Glutamatergic neuron (in vitro differentiated cells): ENCODE measurements around the gene LRCH3. TPM values are rescaled to one million over a fixed set of nuclear protein-coding genes. Genes with fewer than 3 reads are reported as not detected.
A peak's percentile ranks its signal among the peaks of the same experiment; 100 is the strongest.

ENCODE experiments used
- DNase-seq: peaks from one replicate; pipeline ENCODE4 v3.0.0; 2022
- H3K27ac Mint-ChIP-seq: one replicate; pipeline ENCODE4 v1.8.0; 2020; ENCODE audit warnings: mild to moderate bottlenecking, mixed read lengths, inconsistent platforms; ENCODE audit not compliant: unreplicated experiment
- H3K27me3 Mint-ChIP-seq: one replicate; pipeline ENCODE4 v1.8.0; 2020; ENCODE audit warnings: mild to moderate bottlenecking, moderate library complexity, mixed read lengths, inconsistent platforms; ENCODE audit not compliant: unreplicated experiment
- H3K36me3 Mint-ChIP-seq: one replicate; pipeline ENCODE4 v1.8.0; 2020; ENCODE audit warnings: mild to moderate bottlenecking, mixed read lengths, inconsistent platforms; ENCODE audit not compliant: unreplicated experiment
- H3K4me1 Mint-ChIP-seq: one replicate; pipeline ENCODE4 v1.8.0; 2020; ENCODE audit warnings: mild to moderate bottlenecking, low read depth, mixed read lengths, inconsistent platforms; ENCODE audit not compliant: unreplicated experiment
- H3K4me3 Mint-ChIP-seq: one replicate; pipeline ENCODE4 v1.8.0; 2020; ENCODE audit warnings: mild to moderate bottlenecking, mixed read lengths, inconsistent platforms; ENCODE audit not compliant: unreplicated experiment
- H3K9me3 Mint-ChIP-seq: one replicate; pipeline ENCODE4 v1.8.0; 2020; ENCODE audit warnings: mild to moderate bottlenecking, moderate library complexity, mixed read lengths, inconsistent platforms; ENCODE audit not compliant: unreplicated experiment
- CTCF ChIP-seq: fragments of 200-600 bp; sonication (generic); IDR thresholded peaks from one replicate; pipeline ENCODE4 v1.5.0; 2021; ENCODE audit not compliant: partially characterized antibody, unreplicated experiment
- total RNA-seq: library from RNA; stranded (reverse); fragmentation: NEBNext Ultra II Directional; extraction: Animal tissue kit (Norgen Biotek cat#: 25700); gene quantifications from one replicate; pipeline ENCODE4 v1.2.1, GENCODE V29; 2021; ENCODE audit not compliant: unreplicated experiment

The LRCH3 gene
- total RNA-seq, 1 donor from 2014 or later = 79.0 TPM

GRCh38 chr3:197748597-197749314 lies 42.3 kb upstream of the LRCH3 start:
- TF ChIP-seq CTCF = no peak

DNA sequence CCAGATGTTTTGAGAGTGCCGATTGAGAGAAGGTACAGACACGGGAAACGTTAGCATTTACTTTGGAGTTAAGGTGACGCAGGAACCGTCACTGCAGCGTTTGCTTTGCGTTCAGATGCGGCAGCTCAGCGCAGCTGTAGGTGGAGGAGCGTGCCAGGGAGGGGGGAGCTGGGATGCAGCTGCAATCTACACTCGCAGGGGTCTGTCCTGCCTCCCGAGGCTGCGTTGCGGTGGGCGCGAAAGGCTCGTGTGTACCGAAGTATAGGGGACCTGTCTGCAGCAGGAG lies 41.8 kb upstream of the LRCH3 start:
- Mint-ChIP-seq H3K9me3 (peaks cover 11% of the 10 kb centered on the region), H3K4me1 (peaks cover 4% of the 10 kb centered on the region), H3K27ac (peak overlapping the region; percentile 93), H3K36me3 (no peaks in the 10 kb centered on the region), H3K27me3 (peaks cover 4% of the 10 kb centered on the region), H3K4me3 (peak overlapping the region; percentile 98)
- DNase-seq = peak; percentile 67
- TF ChIP-seq CTCF = no peak

More at GRCh38 chr3:197748597-197749314, 42.3 kb upstream of the LRCH3 start:
- Mint-ChIP-seq H3K36me3 (no peaks in the 10 kb centered on the region), H3K9me3 (peaks cover 11% of the 10 kb centered on the region), H3K27me3 (peaks cover 4% of the 10 kb centered on the region), H3K27ac (peak overlapping the region; percentile 93), H3K4me1 (peaks cover 4% of the 10 kb centered on the region), H3K4me3 (peak overlapping the region; percentile 98)
- DNase-seq = no peak

DNA sequence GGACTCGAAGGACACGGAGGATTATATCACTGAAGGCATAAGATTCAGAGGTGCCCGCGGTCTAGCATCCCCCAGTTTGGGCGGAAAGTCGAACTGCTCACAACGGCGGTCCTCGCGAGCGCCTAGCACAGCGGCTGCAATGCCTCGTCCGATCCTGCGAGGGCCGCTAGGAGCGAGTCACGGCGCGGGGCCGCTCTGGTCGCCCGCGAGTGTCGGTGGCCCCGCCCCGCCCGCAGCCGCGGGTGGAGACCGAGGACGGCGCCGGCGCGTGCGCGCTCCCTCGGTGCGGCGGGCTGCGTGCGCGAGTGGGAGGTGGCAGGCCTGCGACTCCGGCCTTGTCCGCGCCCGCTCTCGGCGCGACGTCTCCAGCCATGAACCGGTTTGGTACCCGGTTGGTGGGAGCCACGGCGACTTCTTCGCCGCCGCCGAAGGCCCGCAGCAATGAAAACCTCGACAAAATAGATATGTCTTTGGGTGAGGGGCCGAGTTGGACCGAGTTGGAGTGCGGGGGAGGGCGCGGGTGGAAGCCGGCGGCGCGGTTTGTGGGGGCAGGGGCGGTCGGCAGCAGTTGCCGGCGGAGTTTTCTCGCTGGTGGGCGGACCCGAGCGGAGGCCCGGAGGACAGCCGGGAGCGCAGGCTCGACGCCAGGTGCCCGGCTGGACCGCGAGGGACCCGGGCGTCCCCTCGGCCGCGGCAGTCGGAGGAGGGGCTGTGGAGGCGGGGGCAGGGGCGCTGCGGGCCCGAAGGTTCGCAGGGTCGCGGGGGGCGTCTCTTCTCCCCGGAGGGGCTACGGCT lies 41.3 kb upstream of the LRCH3 start, which contains the start of gene FYTTD1:
TSS of gene FYTTD1 (plus strand) at position 283 of the 795 bp plus-strand sequence. CDS start at position 372, 89 bp downstream.
- H3K4me3 Mint-ChIP-seq = peak within 1 kb of the TSS; percentile 98
- no peaks in the 10 kb centered on the region for H3K36me3 Mint-ChIP-seq
- peaks cover 11% of the 10 kb centered on the region for H3K9me3 Mint-ChIP-seq
- peaks cover 4% of the 10 kb centered on the region for H3K4me1 Mint-ChIP-seq
- peak; percentile 86 for DNase-seq
- peak within 1 kb of the TSS; percentile 93 for H3K27ac Mint-ChIP-seq
- peaks cover 4% of the 10 kb centered on the region for H3K27me3 Mint-ChIP-seq
- TF ChIP-seq CTCF = peak; percentile 20

GRCh38 chr3:197750396-197750831 lies 40.6 kb upstream of the LRCH3 start:
- H3K36me3 Mint-ChIP-seq = no peaks in the 10 kb centered on the region
- peaks cover 4% of the 10 kb centered on the region for H3K27me3 Mint-ChIP-seq
- peak; percentile 75 for DNase-seq
- H3K4me3 Mint-ChIP-seq = peak overlapping the region; percentile 95
- TF ChIP-seq CTCF = no peak
- peaks cover 11% of the 10 kb centered on the region for H3K9me3 Mint-ChIP-seq
- H3K4me1 Mint-ChIP-seq = peaks cover 4% of the 10 kb centered on the region
- peak overlapping the region; percentile 89 for H3K27ac Mint-ChIP-seq
